Measurements from ENCODE around the gene PRDX5.
A peak's percentile ranks its signal among the peaks of the same experiment; 100 is the strongest.

Gene PRDX5

GRCh38 chr11:64284962-64285884, 32.7 kb upstream of the PRDX5 start, which contains the start of gene GPR137:
GPR137 (plus strand) TSS chr11:64285848; CDS start chr11:64286525, 677 bp downstream.
- POLR2A ChIA-PET = interaction anchor here (0.6 to 2.9 kb wide), 6 partner anchors 15 to 1135 kb away, joined by 3 to 30 read pairs (median 3); partner anchors contain the start of genes FKBP2 and PPP1R14B
- peak; percentile 81 to 91 (median 89) for DNase-seq

DNA sequence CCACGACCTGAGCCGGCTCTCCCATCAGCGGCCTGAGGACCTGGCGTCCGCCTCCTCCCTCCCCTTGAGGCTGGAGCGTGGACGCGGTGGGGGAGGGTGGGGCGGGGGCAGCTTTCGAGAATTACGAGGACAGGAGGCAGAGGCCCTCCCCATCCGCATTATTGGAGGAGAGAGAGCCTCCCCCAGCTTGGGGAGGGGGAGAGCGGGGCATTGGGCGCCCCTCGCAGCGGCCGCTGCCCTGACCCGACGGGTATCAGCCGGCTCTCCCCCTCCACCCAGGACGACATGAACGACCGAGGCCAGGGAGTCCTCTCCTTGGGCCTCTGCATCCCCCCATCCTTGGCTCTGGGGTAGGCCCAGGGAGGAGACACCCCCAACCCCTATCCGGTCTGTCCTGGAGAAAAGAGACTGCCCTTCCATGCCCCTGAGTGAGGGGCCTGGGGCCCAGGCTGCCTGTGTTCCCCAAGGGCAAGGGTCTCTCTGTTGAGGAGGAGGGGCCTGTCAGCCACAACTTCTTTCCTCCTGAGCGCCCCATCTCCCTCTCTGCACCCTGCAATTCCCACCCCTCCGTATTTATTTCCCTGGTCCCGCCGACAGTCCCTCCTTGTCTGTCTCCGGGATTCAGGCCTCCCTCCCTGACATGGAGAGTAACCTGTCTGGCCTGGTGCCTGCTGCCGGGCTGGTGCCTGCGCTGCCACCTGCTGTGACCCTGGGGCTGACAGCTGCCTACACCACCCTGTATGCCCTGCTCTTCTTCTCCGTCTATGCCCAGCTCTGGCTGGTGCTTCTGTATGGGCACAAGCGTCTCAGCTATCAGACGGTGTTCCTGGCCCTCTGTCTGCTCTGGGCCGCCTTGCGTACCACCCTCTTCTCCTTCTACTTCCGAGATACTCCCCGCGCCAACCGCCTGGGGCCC, 31.8 kb upstream of the PRDX5 start:
- ChIA-PET POLR2A (interaction anchor here (1.2 to 2.9 kb wide), 2 partner anchors 16 to 39 kb away, joined by 3 to 30 read pairs; no protein-coding TSS in a partner anchor), CTCF (interaction anchor here (1.0 to 6.4 kb wide), 8 partner anchors 9 to 81 kb away, joined by 3 to 42 read pairs (median 4); partner anchors contain the start of gene CATSPERZ)
- Histone ChIP-seq H3K4me3 (ENCODE audit: control insufficient read depth in 1 of 7, extremely low read depth in 1 of 7, insufficient read depth in 4 of 7, low read depth in 2 of 7, low read length in 6 of 7) (peak overlapping the region; percentile 13 to 92 (median 81)), H3K36me3 (ENCODE audit: control insufficient read depth in 4 of 4, insufficient read depth in 4 of 4, low read length in 3 of 4) (peaks cover 0 to 11% (median 2%) of the 10 kb centered on the region in 4 experiments), H3K27ac (ENCODE audit: insufficient read depth in 1 of 2, low read depth in 1 of 2, low read length in 2 of 2, poor library complexity in 1 of 2, severe bottlenecking in 2 of 2) (peak overlapping the region; percentile 98 to 99), H3K9me3 (ENCODE audit: control extremely low read depth in 1 of 5, control insufficient read depth in 4 of 5, insufficient read depth in 2 of 5, low read depth in 1 of 5, low read length in 4 of 5) (no peaks in the 10 kb centered on the region), H3K27me3 (replicated peaks in 2 of 5; ENCODE audit: control insufficient read depth in 4 of 5, insufficient read depth in 5 of 5, low read length in 4 of 5) (peaks cover 0 to 19% (median 8%) of the 10 kb centered on the region in 5 experiments), H3K4me1 (ENCODE audit: control extremely low read depth in 1 of 4, control insufficient read depth in 4 of 4, insufficient read depth in 4 of 4, low read length in 3 of 4) (peaks cover 0 to 22% (median 20%) of the 10 kb centered on the region in 4 experiments)
- peak in 2 of 3 donors; percentile 43 to 48 for DNase-seq
- 39% methylated on average over 28 of the region's 40 CpGs for WGBS (ENCODE audit: insufficient coverage)

More at GRCh38 chr11:64284962-64285884, 32.7 kb upstream of the PRDX5 start, which contains the start of gene GPR137:
- Histone ChIP-seq H3K27me3 (replicated peaks in 2 of 5; ENCODE audit: control insufficient read depth in 4 of 5, insufficient read depth in 5 of 5, low read length in 4 of 5) (peaks cover 0 to 10% (median 0%) of the 10 kb centered on the region in 5 experiments), H3K4me1 (ENCODE audit: control extremely low read depth in 1 of 4, control insufficient read depth in 4 of 4, insufficient read depth in 4 of 4, low read length in 3 of 4) (peaks cover 0 to 21% (median 20%) of the 10 kb centered on the region in 4 experiments), H3K9me3 (ENCODE audit: control extremely low read depth in 1 of 5, control insufficient read depth in 4 of 5, insufficient read depth in 2 of 5, low read depth in 1 of 5, low read length in 4 of 5) (no peaks in the 10 kb centered on the region), H3K27ac (ENCODE audit: insufficient read depth in 1 of 2, low read depth in 1 of 2, low read length in 2 of 2, poor library complexity in 1 of 2, severe bottlenecking in 2 of 2) (peak within 1 kb of the TSS; percentile 98 to 99), H3K4me3 (ENCODE audit: control insufficient read depth in 1 of 7, extremely low read depth in 1 of 7, insufficient read depth in 4 of 7, low read depth in 2 of 7, low read length in 6 of 7) (peak within 1 kb of the TSS; percentile 54 to 92 (median 81)), H3K36me3 (ENCODE audit: control insufficient read depth in 4 of 4, insufficient read depth in 4 of 4, low read length in 3 of 4) (peaks cover 0 to 12% (median 2%) of the 10 kb centered on the region in 4 experiments)
- WGBS (ENCODE audit: insufficient coverage) = under 1% methylated on average over 63 of the region's 102 CpGs
- CTCF ChIA-PET = interaction anchor here (0.8 to 6.4 kb wide), 8 partner anchors 8 to 78 kb away, joined by 3 to 42 read pairs (median 4); partner anchors contain the start of genes CATSPERZ and TRMT112

- WGBS (ENCODE audit: insufficient coverage) = 95% methylated on average over 9 of the region's 9 CpGs
- peaks cover 0 to 28% (median 26%) of the 10 kb centered on the region in 4 experiments for H3K4me1 ChIP-seq (ENCODE audit: control extremely low read depth in 1 of 4, control insufficient read depth in 4 of 4, insufficient read depth in 4 of 4, low read length in 3 of 4)
- CTCF ChIA-PET = interaction anchor here (1.0 to 1.8 kb wide), 5 partner anchors 15 to 81 kb away, joined by 3 to 7 read pairs (median 4); no protein-coding TSS in a partner anchor
- POLR2A ChIA-PET = no interaction called here
- no peak for DNase-seq
- H3K4me3 ChIP-seq (ENCODE audit: control insufficient read depth in 1 of 7, extremely low read depth in 1 of 7, insufficient read depth in 4 of 7, low read depth in 2 of 7, low read length in 6 of 7) = no peak overlapping the region
- H3K27ac ChIP-seq (ENCODE audit: insufficient read depth in 1 of 2, low read depth in 1 of 2, low read length in 2 of 2, poor library complexity in 1 of 2, severe bottlenecking in 2 of 2) = no peak overlapping the region
- H3K27me3 ChIP-seq (replicated peaks in 2 of 5; ENCODE audit: control insufficient read depth in 4 of 5, insufficient read depth in 5 of 5, low read length in 4 of 5) = peaks cover 0 to 25% (median 8%) of the 10 kb centered on the region in 5 experiments
- H3K36me3 ChIP-seq (ENCODE audit: control insufficient read depth in 4 of 4, insufficient read depth in 4 of 4, low read length in 3 of 4) = peaks cover 0 to 7% (median 2%) of the 10 kb centered on the region in 4 experiments
- H3K9me3 ChIP-seq (ENCODE audit: control extremely low read depth in 1 of 5, control insufficient read depth in 4 of 5, insufficient read depth in 2 of 5, low read depth in 1 of 5, low read length in 4 of 5) = no peaks in the 10 kb centered on the region
These were observed 31.1 kb upstream of the PRDX5 start for GRCh38 chr11:64286801-64287159.

DNA sequence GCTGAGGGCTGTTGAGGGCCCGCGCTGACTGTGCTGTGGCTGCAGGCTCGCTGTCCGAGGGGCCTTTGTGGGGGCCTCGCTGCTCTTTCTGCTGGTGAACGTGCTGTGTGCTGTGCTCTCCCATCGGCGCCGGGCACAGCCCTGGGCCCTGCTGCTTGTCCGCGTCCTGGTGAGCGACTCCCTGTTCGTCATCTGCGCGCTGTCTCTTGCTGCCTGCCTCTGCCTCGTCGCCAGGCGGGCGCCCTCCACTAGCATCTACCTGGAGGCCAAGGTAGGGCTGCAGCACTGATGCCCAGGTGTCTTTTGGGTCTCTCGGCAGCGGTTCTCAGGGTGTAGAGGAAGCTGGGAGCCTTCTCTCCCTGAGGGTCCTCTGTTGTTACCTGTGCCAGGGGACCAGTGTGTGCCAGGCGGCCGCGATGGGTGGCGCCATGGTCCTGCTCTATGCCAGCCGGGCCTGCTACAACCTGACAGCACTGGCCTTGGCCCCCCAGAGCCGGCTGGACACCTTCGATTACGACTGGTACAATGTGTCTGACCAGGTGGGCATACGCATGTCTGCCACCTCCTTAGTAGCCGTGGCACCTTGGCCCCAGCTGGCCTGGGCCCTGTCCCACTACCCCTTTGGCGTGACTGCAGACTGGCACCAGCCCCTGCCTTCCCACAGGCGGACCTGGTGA, 30.1 kb upstream of the PRDX5 start:
- no peaks in the 10 kb centered on the region for H3K9me3 ChIP-seq (ENCODE audit: control extremely low read depth in 1 of 5, control insufficient read depth in 4 of 5, insufficient read depth in 2 of 5, low read depth in 1 of 5, low read length in 4 of 5)
- peaks cover 0 to 36% (median 13%) of the 10 kb centered on the region in 5 experiments for H3K27me3 ChIP-seq (replicated peaks in 2 of 5; ENCODE audit: control insufficient read depth in 4 of 5, insufficient read depth in 5 of 5, low read length in 4 of 5)
- 97% methylated on average over 30 of the region's 33 CpGs for WGBS (ENCODE audit: insufficient coverage)
- H3K36me3 ChIP-seq (ENCODE audit: control insufficient read depth in 4 of 4, insufficient read depth in 4 of 4, low read length in 3 of 4) = peaks cover 0 to 3% (median under 1%) of the 10 kb centered on the region in 4 experiments
- ChIA-PET CTCF (interaction anchor here (0.8 to 6.1 kb wide), 6 partner anchors 15 to 82 kb away, joined by 3 to 45 read pairs (median 5); partner anchors contain the start of genes CATSPERZ and ESRRA), POLR2A (interaction anchor here (0.6 kb wide), 1 partner anchor 34 kb away, joined by 3 read pairs; no protein-coding TSS in a partner anchor)
- no peak overlapping the region for H3K4me3 ChIP-seq (ENCODE audit: control insufficient read depth in 1 of 7, extremely low read depth in 1 of 7, insufficient read depth in 4 of 7, low read depth in 2 of 7, low read length in 6 of 7)
- H3K4me1 ChIP-seq (ENCODE audit: control extremely low read depth in 1 of 4, control insufficient read depth in 4 of 4, insufficient read depth in 4 of 4, low read length in 3 of 4) = peaks cover 0 to 37% (median 34%) of the 10 kb centered on the region in 4 experiments
- no peak overlapping the region for H3K27ac ChIP-seq (ENCODE audit: insufficient read depth in 1 of 2, low read depth in 1 of 2, low read length in 2 of 2, poor library complexity in 1 of 2, severe bottlenecking in 2 of 2)
- DNase-seq = no peak

GRCh38 chr11:64288353-64288750, 29.6 kb upstream of the PRDX5 start:
- POLR2A ChIA-PET = no interaction called here
- peaks cover 0 to 35% (median 34%) of the 10 kb centered on the region in 4 experiments for H3K4me1 ChIP-seq (ENCODE audit: control extremely low read depth in 1 of 4, control insufficient read depth in 4 of 4, insufficient read depth in 4 of 4, low read length in 3 of 4)
- no peak overlapping the region for H3K27ac ChIP-seq (ENCODE audit: insufficient read depth in 1 of 2, low read depth in 1 of 2, low read length in 2 of 2, poor library complexity in 1 of 2, severe bottlenecking in 2 of 2)
- no peaks in the 10 kb centered on the region for H3K9me3 ChIP-seq (ENCODE audit: control extremely low read depth in 1 of 5, control insufficient read depth in 4 of 5, insufficient read depth in 2 of 5, low read depth in 1 of 5, low read length in 4 of 5)
- CTCF ChIA-PET = interaction anchor here (0.8 to 6.1 kb wide), 3 partner anchors 14 to 36 kb away, joined by 3 to 45 read pairs (median 5); partner anchors contain the start of genes CATSPERZ and ESRRA
- no peak for DNase-seq
- H3K27me3 ChIP-seq (replicated peaks in 2 of 5; ENCODE audit: control insufficient read depth in 4 of 5, insufficient read depth in 5 of 5, low read length in 4 of 5) = peaks cover 0 to 41% (median 18%) of the 10 kb centered on the region in 5 experiments
- H3K36me3 ChIP-seq (ENCODE audit: control insufficient read depth in 4 of 4, insufficient read depth in 4 of 4, low read length in 3 of 4) = peaks cover 0 to 2% (median under 1%) of the 10 kb centered on the region in 4 experiments
- H3K4me3 ChIP-seq (ENCODE audit: control insufficient read depth in 1 of 7, extremely low read depth in 1 of 7, insufficient read depth in 4 of 7, low read depth in 2 of 7, low read length in 6 of 7) = no peak overlapping the region
- WGBS (ENCODE audit: insufficient coverage) = 100% methylated on average over 8 of the region's 9 CpGs
